ENCODE data around the gene EFCAB11. TPM values are rescaled to one million over a fixed set of nuclear protein-coding genes. Genes with fewer than 3 reads are reported as not detected.

Gene EFCAB11
- total RNA-seq, 1 experiment from 2014 or later, result 36.2 TPM

DNA sequence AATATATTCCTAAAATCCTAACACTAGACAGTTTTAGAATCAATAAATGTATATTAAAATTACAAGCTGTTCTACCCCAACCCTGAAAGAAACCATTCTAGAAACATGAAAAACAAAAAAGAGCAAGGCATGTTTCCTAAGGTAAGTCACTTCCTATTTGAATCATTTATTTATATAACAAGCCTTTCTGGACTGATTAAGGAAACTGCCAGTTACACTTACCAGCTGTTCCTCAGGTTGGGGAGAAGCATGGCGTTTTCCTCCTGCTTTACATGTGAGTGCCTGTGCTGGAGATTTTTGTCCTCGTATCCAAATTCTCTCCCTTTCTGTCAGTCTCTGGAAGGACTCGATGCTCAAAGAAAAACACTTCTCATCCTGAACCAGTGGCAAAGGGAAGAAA is 183.3 kb downstream of the EFCAB11 start:
- Histone ChIP-seq H3K4me1 (no peaks in the 10 kb centered on the region), H3K4me3 (ENCODE audit: low read depth, low read length) (no peak overlapping the region), H3K36me3 (ENCODE audit: control insufficient read depth, insufficient read depth, low read length) (no peaks in the 10 kb centered on the region), H3K9me3 (no peaks in the 10 kb centered on the region), H3K27me3 (replicated peaks; ENCODE audit: control insufficient read depth, insufficient read depth, low read length) (no peaks in the 10 kb centered on the region)
- no TSS peak for BruUV-seq (replicated peaks)
- H3K27ac Mint-ChIP-seq (ENCODE audit: unreplicated experiment), result no peak overlapping the region
- TF ChIP-seq, protein P1, sequence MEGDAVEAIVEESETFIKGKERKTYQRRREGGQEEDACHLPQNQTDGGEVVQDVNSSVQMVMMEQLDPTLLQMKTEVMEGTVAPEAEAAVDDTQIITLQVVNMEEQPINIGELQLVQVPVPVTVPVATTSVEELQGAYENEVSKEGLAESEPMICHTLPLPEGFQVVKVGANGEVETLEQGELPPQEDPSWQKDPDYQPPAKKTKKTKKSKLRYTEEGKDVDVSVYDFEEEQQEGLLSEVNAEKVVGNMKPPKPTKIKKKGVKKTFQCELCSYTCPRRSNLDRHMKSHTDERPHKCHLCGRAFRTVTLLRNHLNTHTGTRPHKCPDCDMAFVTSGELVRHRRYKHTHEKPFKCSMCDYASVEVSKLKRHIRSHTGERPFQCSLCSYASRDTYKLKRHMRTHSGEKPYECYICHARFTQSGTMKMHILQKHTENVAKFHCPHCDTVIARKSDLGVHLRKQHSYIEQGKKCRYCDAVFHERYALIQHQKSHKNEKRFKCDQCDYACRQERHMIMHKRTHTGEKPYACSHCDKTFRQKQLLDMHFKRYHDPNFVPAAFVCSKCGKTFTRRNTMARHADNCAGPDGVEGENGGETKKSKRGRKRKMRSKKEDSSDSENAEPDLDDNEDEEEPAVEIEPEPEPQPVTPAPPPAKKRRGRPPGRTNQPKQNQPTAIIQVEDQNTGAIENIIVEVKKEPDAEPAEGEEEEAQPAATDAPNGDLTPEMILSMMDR (IDR thresholded peaks at IDR 0.05; ENCODE audit: insufficient read depth in 1 of 2, low read depth in 1 of 2, low read length in 1 of 2, severe bottlenecking in 1 of 2, unreplicated experiment in 1 of 2), result no peak
- H3K27me3 Mint-ChIP-seq (ENCODE audit: insufficient read depth, unreplicated experiment), result peaks cover 3% of the 10 kb centered on the region
- DNase-seq, result no peak
- ChIA-PET POLR2A (no interaction called here), CTCF (interaction anchor here (0.5 kb wide), 1 partner anchor 738 kb away, joined by 4 read pairs; no protein-coding TSS in a partner anchor)
- intact Hi-C loops (cut with micrococcal nuclease; ENCODE audit: unreplicated experiment), result no loop called here
- H3K4me1 Mint-ChIP-seq (ENCODE audit: low read depth, unreplicated experiment), result no peaks in the 10 kb centered on the region
- H3K4me3 Mint-ChIP-seq (ENCODE audit: unreplicated experiment), result no peak overlapping the region
- H3K9me3 Mint-ChIP-seq (ENCODE audit: unreplicated experiment), result no peaks in the 10 kb centered on the region
- peaks cover 5% of the 10 kb centered on the region for H3K36me3 Mint-ChIP-seq (ENCODE audit: insufficient read depth, unreplicated experiment)

DNA sequence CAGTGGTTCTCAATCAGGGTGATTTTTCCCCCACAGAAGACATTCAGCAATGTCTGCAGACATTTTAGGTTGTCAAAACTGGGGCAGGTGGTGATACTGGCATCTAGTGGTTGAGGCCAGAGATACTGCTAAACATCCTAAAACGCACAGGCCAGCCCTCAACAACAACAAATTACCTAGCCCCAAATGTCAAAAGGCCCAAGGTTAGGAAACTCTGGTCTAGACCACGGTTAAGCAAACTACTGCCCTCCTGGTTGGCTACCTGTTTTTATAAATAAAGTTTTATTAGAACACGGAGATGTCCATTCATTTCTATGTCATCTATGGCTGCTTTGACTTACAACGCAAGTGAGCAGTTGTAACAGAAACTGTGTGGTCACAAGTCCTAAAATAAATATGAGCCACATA is 186.7 kb downstream of the EFCAB11 start:
- H3K4me3 ChIP-seq (ENCODE audit: low read depth, low read length), result no peak overlapping the region
- no TSS peak for BruUV-seq (replicated peaks)
- Mint-ChIP-seq H3K27me3 (ENCODE audit: insufficient read depth, unreplicated experiment) (peaks cover 3% of the 10 kb centered on the region), H3K4me1 (ENCODE audit: low read depth, unreplicated experiment) (no peaks in the 10 kb centered on the region), H3K4me3 (ENCODE audit: unreplicated experiment) (no peak overlapping the region), H3K9me3 (ENCODE audit: unreplicated experiment) (no peaks in the 10 kb centered on the region), H3K36me3 (ENCODE audit: insufficient read depth, unreplicated experiment) (peaks cover 3% of the 10 kb centered on the region), H3K27ac (ENCODE audit: unreplicated experiment) (no peak overlapping the region)
- TF ChIP-seq, protein P1 (IDR thresholded peaks at IDR 0.05; ENCODE audit: insufficient read depth in 1 of 2, low read depth in 1 of 2, low read length in 1 of 2, severe bottlenecking in 1 of 2, unreplicated experiment in 1 of 2), result peak; percentile 49 to 70
- ChIA-PET CTCF (no interaction called here), POLR2A (no interaction called here)
- DNase-seq, result peak in 1 of 2 experiments; percentile 62
- intact Hi-C loops (cut with micrococcal nuclease; ENCODE audit: unreplicated experiment), result loop anchor here (1.0 to 5.0 kb wide), 3 partner anchors 431 to 741 kb away; no protein-coding TSS in a partner anchor
- no peaks in the 10 kb centered on the region for H3K27me3 ChIP-seq (replicated peaks; ENCODE audit: control insufficient read depth, insufficient read depth, low read length)
- H3K9me3 ChIP-seq, result no peaks in the 10 kb centered on the region
- H3K36me3 ChIP-seq (ENCODE audit: control insufficient read depth, insufficient read depth, low read length), result no peaks in the 10 kb centered on the region
- H3K4me1 ChIP-seq, result no peaks in the 10 kb centered on the region

DNA sequence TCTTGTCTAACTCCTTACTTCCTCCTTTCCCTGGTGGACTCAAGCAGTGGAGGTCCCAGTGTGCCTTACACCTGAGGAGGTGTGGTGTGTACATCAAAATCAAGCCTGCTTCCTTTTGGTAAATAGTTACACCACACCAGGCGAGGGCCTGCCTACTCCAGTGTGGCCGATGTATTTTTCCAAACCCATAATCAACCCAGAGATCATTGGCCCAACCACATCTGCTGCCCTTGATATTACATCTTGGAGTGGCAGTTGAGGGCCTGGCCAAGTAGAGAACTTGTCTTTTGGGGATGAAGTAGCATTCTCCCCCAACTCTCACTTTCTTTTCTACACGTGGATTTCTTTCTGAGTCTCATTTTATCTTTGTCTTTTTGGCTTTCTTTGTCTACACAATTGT is 187.4 kb downstream of the EFCAB11 start:
- CTCF ChIA-PET, result no interaction called here
- Histone ChIP-seq H3K27me3 (replicated peaks; ENCODE audit: control insufficient read depth, insufficient read depth, low read length) (no peaks in the 10 kb centered on the region), H3K4me1 (no peaks in the 10 kb centered on the region), H3K9me3 (no peaks in the 10 kb centered on the region), H3K4me3 (ENCODE audit: low read depth, low read length) (no peak overlapping the region), H3K36me3 (ENCODE audit: control insufficient read depth, insufficient read depth, low read length) (no peaks in the 10 kb centered on the region)
- Mint-ChIP-seq H3K36me3 (ENCODE audit: insufficient read depth, unreplicated experiment) (no peaks in the 10 kb centered on the region), H3K4me1 (ENCODE audit: low read depth, unreplicated experiment) (no peaks in the 10 kb centered on the region), H3K9me3 (ENCODE audit: unreplicated experiment) (no peaks in the 10 kb centered on the region), H3K27ac (ENCODE audit: unreplicated experiment) (no peak overlapping the region), H3K4me3 (ENCODE audit: unreplicated experiment) (no peak overlapping the region), H3K27me3 (ENCODE audit: insufficient read depth, unreplicated experiment) (no peaks in the 10 kb centered on the region)
- POLR2A ChIA-PET, result no interaction called here
- BruUV-seq (replicated peaks), result no TSS peak
- intact Hi-C loops (cut with micrococcal nuclease; ENCODE audit: unreplicated experiment), result loop anchor here (1.0 to 5.0 kb wide), 3 partner anchors 430 to 740 kb away; no protein-coding TSS in a partner anchor
- DNase-seq, result no peak
- TF ChIP-seq, protein P1 (IDR thresholded peaks at IDR 0.05; ENCODE audit: insufficient read depth in 1 of 2, low read depth in 1 of 2, low read length in 1 of 2, severe bottlenecking in 1 of 2, unreplicated experiment in 1 of 2), result no peak
